ENCODE results near the gene GPR15.
"Not testable (repeated sequence)": the region's sequence is repeated elsewhere in the genome, so short reads cannot be mapped to it uniquely, and the experiment has no call there.

Gene GPR15

GRCh38 chr3:98559769-98560168 is 28.0 kb downstream of the GPR15 start:
- not testable (repeated sequence) for DNase-seq

- no peak for DNase-seq
These were observed 29.1 kb downstream of the GPR15 start for GRCh38 chr3:98560911-98561310.

- peak; percentile 40 for DNase-seq
These were observed 30.1 kb downstream of the GPR15 start for GRCh38 chr3:98561727-98562521.

- DNase-seq: peak; percentile 72
These were observed 32.0 kb downstream of the GPR15 start for GRCh38 chr3:98563661-98564281.

- DNase-seq: no peak
These were observed 32.7 kb downstream of the GPR15 start for GRCh38 chr3:98564282-98565005.

GRCh38 chr3:98565237-98565643 is 33.5 kb downstream of the GPR15 start:
- DNase-seq: peak; percentile 55

- DNase-seq: no peak
These were observed 34.1 kb downstream of the GPR15 start for GRCh38 chr3:98565843-98566242.

- DNase-seq: no peak
These were observed 36.0 kb downstream of the GPR15 start for GRCh38 chr3:98567666-98568270.

GRCh38 chr3:98568402-98568801 is 36.6 kb downstream of the GPR15 start:
- DNase-seq: no peak

GRCh38 chr3:98573181-98573728 is 41.5 kb downstream of the GPR15 start:
- DNase-seq: peak; percentile 44

- no peak for DNase-seq
These were observed 42.4 kb downstream of the GPR15 start for GRCh38 chr3:98574132-98574531.

GRCh38 chr3:98577178-98577895 is 45.6 kb downstream of the GPR15 start:
- peak; percentile 84 for DNase-seq

- DNase-seq: no peak
These were observed 48.9 kb downstream of the GPR15 start for GRCh38 chr3:98580401-98581386.

GRCh38 chr3:98581474-98581873 is 49.7 kb downstream of the GPR15 start:
- DNase-seq: no peak

- DNase-seq: no peak
These were observed 50.3 kb downstream of the GPR15 start for GRCh38 chr3:98582042-98582441.

GRCh38 chr3:98583766-98584165 is 52.0 kb downstream of the GPR15 start:
- DNase-seq: no peak
